HepG2 (cell line): ENCODE measurements around the gene ACAP3. TPM values are rescaled to one million over a fixed set of nuclear protein-coding genes. Genes with fewer than 3 reads are reported as not detected.

Experiments used
- ARID2 ChIP-seq: sonication (generic); formaldehyde crosslinking; IDR thresholded peaks from 2 replicates; pipeline ENCODE4 v1.8.1; 2022; ENCODE audit warnings: mild to moderate bottlenecking, missing genetic modification reagents, borderline replicate concordance
- CCDC6 ChIP-seq: sonication (generic); formaldehyde crosslinking; IDR thresholded peaks from 2 replicates; pipeline ENCODE4 v1.8.1; 2022; ENCODE audit warnings: mild to moderate bottlenecking, missing genetic modification reagents, moderate library complexity
- FOXA1 ChIP-seq, 2 experiments: fragments of 450-650 bp in 1 of 2; sonication (generic) in 1 of 2; formaldehyde crosslinking in 1 of 2; IDR thresholded peaks; 2 replicates each; pipeline versions ENCODE4 v1.4.0 to v1.6.1; 2016 to 2020; ENCODE audit warnings: missing genetic modification reagents in 1 of 2
- FOXK2 ChIP-seq: fragments of 450-650 bp; IDR thresholded peaks from 2 replicates; pipeline ENCODE4 v1.6.1; 2016
- GPN1 ChIP-seq: sonication (generic); formaldehyde crosslinking; IDR thresholded peaks from 2 replicates; pipeline ENCODE4 v1.5.1; 2020; ENCODE audit warnings: missing genetic modification reagents, borderline replicate concordance
- MAFG ChIP-seq: sonication (generic); formaldehyde crosslinking; IDR thresholded peaks from 2 replicates; pipeline ENCODE4 v1.5.1; 2020; ENCODE audit warnings: mild to moderate bottlenecking, missing genetic modification reagents
- MIXL1 ChIP-seq: IDR thresholded peaks from 2 replicates; pipeline ENCODE4 v1.6.1; 2016
- MXD4 ChIP-seq: IDR thresholded peaks from 2 replicates; pipeline ENCODE4 v1.6.1; 2016; ENCODE audit warnings: mild to moderate bottlenecking, missing biosample characterization, missing genetic modification reagents
- MYC ChIP-seq: sonication (generic); formaldehyde crosslinking; IDR thresholded peaks from 2 replicates; pipeline ENCODE4 v1.9.0; 2021; ENCODE audit warnings: missing genetic modification reagents, borderline replicate concordance
- RBM22 ChIP-seq: fragments of 200-400 bp; formaldehyde crosslinking; optimal IDR thresholded peaks from 2 replicates; pipeline ENCODE3; 2017; ENCODE audit warnings: mild to moderate bottlenecking, low read length, moderate library complexity
- ZBTB21 ChIP-seq: sonication (generic); formaldehyde crosslinking; IDR thresholded peaks from 2 replicates; pipeline ENCODE4 v1.4.0; 2020; ENCODE audit warnings: missing genetic modification reagents
- ZNF224 ChIP-seq: sonication (generic); formaldehyde crosslinking; IDR thresholded peaks from 2 replicates; pipeline ENCODE4 v1.5.0; 2020; ENCODE audit warnings: mild to moderate bottlenecking, missing genetic modification reagents
- ZNF451 ChIP-seq: sonication (generic); formaldehyde crosslinking; IDR thresholded peaks from 2 replicates; pipeline ENCODE4 v1.5.0; 2020; ENCODE audit warnings: mild to moderate bottlenecking, missing genetic modification reagents
- ZNF547 ChIP-seq: sonication (generic); formaldehyde crosslinking; IDR thresholded peaks from 2 replicates; pipeline ENCODE4 v1.5.1; 2020; ENCODE audit warnings: mild to moderate bottlenecking, missing genetic modification reagents
- ZNF564 ChIP-seq: sonication (generic); formaldehyde crosslinking; IDR thresholded peaks from 2 replicates; pipeline ENCODE4 v1.8.1; 2023; ENCODE audit warnings: mild to moderate bottlenecking, missing genetic modification reagents
- ZNF646 ChIP-seq: sonication (generic); formaldehyde crosslinking; IDR thresholded peaks from 2 replicates; pipeline ENCODE4 v1.9.0; 2021; ENCODE audit warnings: mild to moderate bottlenecking, missing genetic modification reagents
- ZNF780A ChIP-seq: sonication (generic); formaldehyde crosslinking; IDR thresholded peaks from 2 replicates; pipeline ENCODE4 v1.8.0; 2022; ENCODE audit warnings: mild to moderate bottlenecking, missing genetic modification reagents, moderate library complexity
- ZSCAN9 ChIP-seq: IDR thresholded peaks from 2 replicates; pipeline ENCODE4 v1.6.1; 2016; ENCODE audit warnings: borderline replicate concordance
- polyA plus RNA-seq, 8 experiments: library from polyadenylated mRNA; depleted of rRNA in 3 of 8; stranded (reverse) in 7 of 8; unstranded in 1 of 8; fragments of >200 nt; fragmentation: Illumina TruSeq in 4 of 8; extraction: Trizol in 4 of 8; gene quantifications; 2 replicates each; pipeline versions ENCODE4 v1.2.1 to v1.2.3, GENCODE V29; 2011 to 2016; ENCODE audit warnings: low read depth in 4 of 8, missing spikeins in 1 of 8, mixed read lengths in 1 of 8; ENCODE audit not compliant: insufficient read depth in 1 of 8
- total RNA-seq, 5 experiments: library from RNA; depleted of rRNA; stranded (reverse); fragments of >200 nt; fragmentation: Illumina TruSeq; extraction: Trizol; gene quantifications; 2 replicates each; pipeline ENCODE4 v1.2.3, GENCODE V29; 2016; ENCODE audit warnings: low read depth in 1 of 5
- TF ChIP-seq, protein P1 (sequence below): sonication (generic); formaldehyde crosslinking; IDR thresholded peaks from 2 replicates; pipeline ENCODE4 v1.4.0; 2020; ENCODE audit warnings: low read depth, mild to moderate bottlenecking, missing genetic modification reagents
- TF ChIP-seq, protein P2 (sequence below): fragments of 450-650 bp; IDR thresholded peaks from 2 replicates; pipeline ENCODE4 v1.6.1; 2016

ACAP3 gene
- total and polyA plus RNA-seq, 2 of the 13 experiments (the other 11 are each of a cell fraction or from before 2014, with no cell fraction given): 29.4 to 50.8 TPM

DNA sequence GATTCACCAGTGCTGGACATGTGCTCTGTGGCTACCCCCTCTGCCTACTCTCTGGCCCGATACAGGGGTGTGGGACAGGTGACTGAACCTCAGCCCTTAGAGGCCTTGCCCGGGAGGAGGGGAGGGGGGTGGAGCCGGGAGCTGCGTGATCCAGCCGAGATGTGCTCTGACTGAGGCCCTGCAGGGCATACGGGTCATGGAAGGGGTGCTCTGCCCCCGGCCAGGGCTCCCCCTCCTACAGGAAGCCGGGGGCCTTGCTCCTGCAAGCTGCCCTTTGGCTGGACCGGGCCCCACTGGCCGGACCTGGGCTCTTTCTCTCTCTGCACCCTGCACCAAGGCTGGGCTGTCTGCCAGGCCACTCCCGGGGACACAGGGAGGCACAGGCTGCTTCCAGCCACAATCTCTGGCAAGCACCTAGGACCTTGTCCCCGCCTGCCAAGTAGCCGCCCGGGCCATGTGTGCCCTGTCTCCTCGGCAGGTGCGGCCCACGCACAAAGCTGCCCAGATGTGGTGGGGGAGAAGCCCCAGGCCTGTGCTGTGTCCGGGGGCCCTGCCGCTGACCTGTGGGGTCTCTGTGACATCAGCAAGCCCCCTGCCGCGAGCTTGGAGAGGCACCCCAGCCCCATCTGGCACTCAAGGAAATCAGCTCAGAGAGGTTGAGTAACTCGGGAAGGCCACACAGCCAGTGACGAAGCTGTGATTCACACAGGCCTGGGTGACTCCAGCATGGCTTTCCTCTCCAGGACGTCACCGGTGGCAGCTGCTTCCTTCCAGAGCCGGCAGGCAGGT is 26.0 kb downstream of the ACAP3 start (continued):
- TF ChIP-seq CCDC6 (CRISPR knock-in tag) (no peak), ZNF451 (CRISPR knock-in tag) (no peak), ZNF224 (CRISPR knock-in tag) (0 out of 2 replicates have a peak, but pooled peaks have one; percentile 24), RBM22 (no peak), FOXA1 (IDR thresholded peaks at IDR 0.05) (no peak), FOXA1 (CRISPR knock-in tag; IDR thresholded peaks at IDR 0.05) (no peak), MXD4 (peak; percentile 30; the same call in 1 of the 2 replicates), ZNF646 (no peak), MYC (peak; percentile 28), FOXK2 (no peak), ZNF780A (CRISPR knock-in tag) (peak; percentile 36; the same call in 1 of the 2 replicates), GPN1 (CRISPR knock-in tag) (no peak), ZNF564 (CRISPR knock-in tag) (peak; percentile 81; the same call in 1 of the 2 replicates), ARID2 (CRISPR knock-in tag) (peak; percentile 71; the same call in 1 of the 2 replicates), ZBTB21 (CRISPR knock-in tag) (peak; percentile 65), ZNF547 (CRISPR knock-in tag) (0 out of 2 replicates have a peak, but pooled peaks have one; percentile 29), MIXL1 (CRISPR knock-in tag) (0 out of 2 replicates have a peak, but pooled peaks have one; percentile 41), MAFG (CRISPR knock-in tag) (no peak), ZSCAN9 (CRISPR knock-in tag) (peak; percentile 61; the same call in 1 of the 2 replicates)
- TF ChIP-seq, protein P1, sequence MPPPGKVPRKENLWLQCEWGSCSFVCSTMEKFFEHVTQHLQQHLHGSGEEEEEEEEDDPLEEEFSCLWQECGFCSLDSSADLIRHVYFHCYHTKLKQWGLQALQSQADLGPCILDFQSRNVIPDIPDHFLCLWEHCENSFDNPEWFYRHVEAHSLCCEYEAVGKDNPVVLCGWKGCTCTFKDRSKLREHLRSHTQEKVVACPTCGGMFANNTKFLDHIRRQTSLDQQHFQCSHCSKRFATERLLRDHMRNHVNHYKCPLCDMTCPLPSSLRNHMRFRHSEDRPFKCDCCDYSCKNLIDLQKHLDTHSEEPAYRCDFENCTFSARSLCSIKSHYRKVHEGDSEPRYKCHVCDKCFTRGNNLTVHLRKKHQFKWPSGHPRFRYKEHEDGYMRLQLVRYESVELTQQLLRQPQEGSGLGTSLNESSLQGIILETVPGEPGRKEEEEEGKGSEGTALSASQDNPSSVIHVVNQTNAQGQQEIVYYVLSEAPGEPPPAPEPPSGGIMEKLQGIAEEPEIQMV (CRISPR knock-in tag): no peak
- TF ChIP-seq, protein P2, sequence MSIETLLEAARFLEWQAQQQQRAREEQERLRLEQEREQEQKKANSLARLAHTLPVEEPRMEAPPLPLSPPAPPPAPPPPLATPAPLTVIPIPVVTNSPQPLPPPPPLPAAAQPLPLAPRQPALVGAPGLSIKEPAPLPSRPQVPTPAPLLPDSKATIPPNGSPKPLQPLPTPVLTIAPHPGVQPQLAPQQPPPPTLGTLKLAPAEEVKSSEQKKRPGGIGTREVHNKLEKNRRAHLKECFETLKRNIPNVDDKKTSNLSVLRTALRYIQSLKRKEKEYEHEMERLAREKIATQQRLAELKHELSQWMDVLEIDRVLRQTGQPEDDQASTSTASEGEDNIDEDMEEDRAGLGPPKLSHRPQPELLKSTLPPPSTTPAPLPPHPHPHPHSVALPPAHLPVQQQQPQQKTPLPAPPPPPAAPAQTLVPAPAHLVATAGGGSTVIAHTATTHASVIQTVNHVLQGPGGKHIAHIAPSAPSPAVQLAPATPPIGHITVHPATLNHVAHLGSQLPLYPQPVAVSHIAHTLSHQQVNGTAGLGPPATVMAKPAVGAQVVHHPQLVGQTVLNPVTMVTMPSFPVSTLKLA: 0 out of 2 replicates have a peak, but pooled peaks have one; percentile 40
